Measurements from ENCODE around the gene HOXA3. TPM values are rescaled to one million over a fixed set of nuclear protein-coding genes. Genes with fewer than 3 reads are reported as not detected.

Gene HOXA3
- total RNA-seq, 1 donor from 2014 or later: not detected

DNA sequence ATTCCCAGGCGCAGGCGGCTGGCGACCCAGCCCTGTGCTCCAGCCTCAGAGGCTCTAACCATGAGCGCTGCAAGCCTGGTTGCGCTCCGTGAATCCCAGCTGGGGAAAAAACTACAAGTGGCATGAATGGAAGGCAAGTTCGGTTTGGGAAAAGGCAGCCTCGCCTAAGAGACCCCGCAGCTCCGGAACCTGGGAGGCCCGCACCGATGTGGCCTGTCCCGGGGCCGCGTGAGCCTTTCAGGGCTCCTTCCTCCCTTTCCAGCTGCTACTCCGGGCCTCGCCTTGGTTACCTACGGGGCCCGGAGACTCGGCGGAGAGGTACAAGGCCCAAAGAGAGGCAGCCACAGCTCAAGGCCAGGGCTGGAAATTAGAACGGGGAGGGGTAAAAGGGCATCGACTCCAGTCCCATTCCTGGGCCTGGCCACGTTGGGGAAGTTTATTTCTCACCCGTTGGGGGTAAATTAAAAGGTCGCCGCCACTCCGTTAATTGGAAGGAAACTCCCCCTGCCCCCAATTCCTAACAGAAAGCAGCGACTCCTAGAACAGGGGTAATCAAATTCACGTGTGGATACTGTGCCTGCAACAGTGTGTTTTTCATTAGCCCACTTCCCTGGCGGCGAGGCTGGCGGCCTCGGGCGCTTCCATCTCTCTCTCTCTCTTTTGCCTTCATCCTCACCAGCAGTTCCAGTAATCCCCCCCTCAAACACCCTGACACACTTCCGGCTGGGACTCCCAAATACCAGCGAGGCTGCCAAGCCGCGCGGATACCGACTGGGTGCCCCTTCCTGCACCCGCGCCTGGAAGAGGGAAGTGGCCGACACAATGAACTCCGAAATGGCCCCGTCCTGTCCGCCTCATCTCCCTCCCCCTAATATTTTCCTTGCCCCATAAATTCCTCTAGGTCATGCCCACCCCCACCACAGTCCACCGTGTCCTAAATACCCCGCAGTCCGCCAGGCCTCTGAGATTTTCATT is 14.4 kb upstream of the HOXA3 start:
- ChIA-PET CTCF (interaction anchor here (0.9 to 2.2 kb wide), 3 partner anchors 16 to 29 kb away, joined by 3 to 8 read pairs (median 3); no protein-coding TSS in a partner anchor), POLR2A (no interaction called here)
- ATAC-seq (ENCODE audit: low read depth) (no peak), DNase-seq (no peak)
- Mint-ChIP-seq H3K36me3 (ENCODE audit: low read depth) (no peaks in the 10 kb centered on the region), H3K4me3 (peak overlapping the region; percentile 24), H3K27me3 (peaks cover 62% of the 10 kb centered on the region), H3K27ac (peak overlapping the region; percentile 77), H3K9me3 (no peaks in the 10 kb centered on the region), H3K4me1 (peaks cover 13% of the 10 kb centered on the region)
- TF ChIP-seq, protein P1, sequence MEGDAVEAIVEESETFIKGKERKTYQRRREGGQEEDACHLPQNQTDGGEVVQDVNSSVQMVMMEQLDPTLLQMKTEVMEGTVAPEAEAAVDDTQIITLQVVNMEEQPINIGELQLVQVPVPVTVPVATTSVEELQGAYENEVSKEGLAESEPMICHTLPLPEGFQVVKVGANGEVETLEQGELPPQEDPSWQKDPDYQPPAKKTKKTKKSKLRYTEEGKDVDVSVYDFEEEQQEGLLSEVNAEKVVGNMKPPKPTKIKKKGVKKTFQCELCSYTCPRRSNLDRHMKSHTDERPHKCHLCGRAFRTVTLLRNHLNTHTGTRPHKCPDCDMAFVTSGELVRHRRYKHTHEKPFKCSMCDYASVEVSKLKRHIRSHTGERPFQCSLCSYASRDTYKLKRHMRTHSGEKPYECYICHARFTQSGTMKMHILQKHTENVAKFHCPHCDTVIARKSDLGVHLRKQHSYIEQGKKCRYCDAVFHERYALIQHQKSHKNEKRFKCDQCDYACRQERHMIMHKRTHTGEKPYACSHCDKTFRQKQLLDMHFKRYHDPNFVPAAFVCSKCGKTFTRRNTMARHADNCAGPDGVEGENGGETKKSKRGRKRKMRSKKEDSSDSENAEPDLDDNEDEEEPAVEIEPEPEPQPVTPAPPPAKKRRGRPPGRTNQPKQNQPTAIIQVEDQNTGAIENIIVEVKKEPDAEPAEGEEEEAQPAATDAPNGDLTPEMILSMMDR (IDR thresholded peaks at IDR 0.05): no peak
- intact Hi-C loops (cut with micrococcal nuclease): no loop called here

DNA sequence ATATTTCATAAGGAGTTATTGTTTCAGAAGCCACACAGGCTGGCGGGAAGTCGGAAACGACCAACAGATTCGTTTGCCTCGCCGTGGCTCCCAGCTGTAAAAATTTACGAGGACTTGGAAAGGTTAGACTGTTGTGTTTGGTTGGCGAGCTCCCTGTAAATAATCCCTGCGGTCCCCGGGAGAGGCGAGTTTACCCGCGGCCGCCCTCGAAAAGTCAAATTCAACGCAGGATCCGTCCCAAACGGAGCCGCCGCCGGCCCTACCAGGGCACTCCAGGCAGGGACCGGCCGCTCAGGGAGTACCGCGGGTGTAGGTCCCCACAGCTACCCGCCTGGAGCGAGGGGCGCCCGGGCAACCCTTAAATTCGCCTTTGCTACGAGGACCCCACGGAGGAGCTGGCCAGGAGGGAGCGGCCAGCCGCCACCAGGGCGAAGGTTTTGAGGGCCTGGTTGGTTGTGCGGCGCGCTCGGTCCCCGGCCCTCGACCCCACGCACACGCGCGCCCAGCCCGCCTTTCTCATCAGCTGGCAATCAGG is 13.7 kb upstream of the HOXA3 start:
- no peak overlapping the region for H3K4me3 Mint-ChIP-seq
- TF ChIP-seq, protein P1 (IDR thresholded peaks at IDR 0.05): no peak
- intact Hi-C loops (cut with micrococcal nuclease): loop anchor here (1.0 kb wide), 1 partner anchor 9 kb away; no protein-coding TSS in a partner anchor
- DNase-seq (peak; percentile 15), ATAC-seq (ENCODE audit: low read depth) (no peak)
- no peaks in the 10 kb centered on the region for H3K9me3 Mint-ChIP-seq
- peaks cover 57% of the 10 kb centered on the region for H3K27me3 Mint-ChIP-seq
- peak overlapping the region; percentile 80 for H3K27ac Mint-ChIP-seq
- ChIA-PET POLR2A (no interaction called here), CTCF (interaction anchor here (1.0 kb wide), 1 partner anchor 30 kb away, joined by 3 read pairs; no protein-coding TSS in a partner anchor)
- H3K36me3 Mint-ChIP-seq (ENCODE audit: low read depth): no peaks in the 10 kb centered on the region
- H3K4me1 Mint-ChIP-seq: peaks cover 12% of the 10 kb centered on the region

DNA sequence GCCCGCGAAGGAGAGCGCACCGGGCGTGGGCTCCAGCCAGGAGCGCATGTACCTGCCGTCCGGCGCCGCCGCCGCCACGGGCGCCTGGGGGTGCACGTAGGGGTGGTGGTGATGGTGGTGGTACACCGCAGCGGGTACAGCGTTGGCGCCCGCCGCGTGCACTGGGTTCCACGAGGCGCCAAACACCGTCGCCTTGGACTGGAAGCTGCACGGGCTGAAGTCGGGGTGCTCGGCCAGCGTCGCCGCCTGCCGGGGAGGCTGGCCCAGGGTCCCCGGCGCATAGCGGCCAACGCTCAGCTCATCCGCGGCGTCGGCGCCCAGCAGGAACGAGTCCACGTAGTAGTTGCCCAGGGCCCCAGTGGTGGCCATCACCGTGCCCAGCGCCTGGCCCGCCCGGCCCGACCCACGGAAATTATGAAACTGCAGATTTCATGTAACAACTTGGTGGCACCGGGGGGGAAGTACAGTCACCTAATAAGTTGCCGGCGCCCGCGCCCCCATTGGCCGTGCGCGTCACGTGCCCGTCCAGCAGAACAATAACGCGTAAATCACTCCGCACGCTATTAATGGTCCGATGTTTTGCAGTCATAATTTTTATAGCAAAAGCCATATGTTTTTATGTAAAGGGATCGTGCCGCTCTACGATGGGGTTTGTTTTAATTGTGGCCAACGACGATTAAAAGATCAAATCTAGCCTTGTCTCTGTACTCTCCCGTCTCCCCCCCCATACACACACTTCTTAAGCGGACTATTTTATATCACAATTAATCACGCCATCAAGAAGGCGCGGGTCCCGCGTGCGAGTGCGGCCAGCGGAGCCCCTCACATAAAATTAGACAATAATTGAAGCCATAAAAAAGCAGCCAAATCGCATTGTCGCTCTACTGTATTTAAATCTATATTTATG is 13.0 kb upstream of the HOXA3 start, which contains the start of gene HOXA9:
TSS of gene HOXA9 (minus strand) at position 449 of the 907 bp plus-strand sequence. CDS start at position 369, 80 bp downstream.
- Mint-ChIP-seq H3K4me1 (peaks cover 15% of the 10 kb centered on the region), H3K9me3 (no peaks in the 10 kb centered on the region), H3K36me3 (ENCODE audit: low read depth) (no peaks in the 10 kb centered on the region), H3K27ac (peak within 1 kb of the TSS; percentile 80), H3K4me3 (no peak within 1 kb of the TSS), H3K27me3 (peaks cover 56% of the 10 kb centered on the region)
- TF ChIP-seq, protein P1 (IDR thresholded peaks at IDR 0.05): no peak
- POLR2A ChIA-PET: no interaction called here
- DNase-seq: peak; percentile 20
- no peak for ATAC-seq (ENCODE audit: low read depth)
- intact Hi-C loops (cut with micrococcal nuclease): loop anchor here (1.0 kb wide), 1 partner anchor 8 kb away; no protein-coding TSS in a partner anchor
- CTCF ChIA-PET: no interaction called here

DNA sequence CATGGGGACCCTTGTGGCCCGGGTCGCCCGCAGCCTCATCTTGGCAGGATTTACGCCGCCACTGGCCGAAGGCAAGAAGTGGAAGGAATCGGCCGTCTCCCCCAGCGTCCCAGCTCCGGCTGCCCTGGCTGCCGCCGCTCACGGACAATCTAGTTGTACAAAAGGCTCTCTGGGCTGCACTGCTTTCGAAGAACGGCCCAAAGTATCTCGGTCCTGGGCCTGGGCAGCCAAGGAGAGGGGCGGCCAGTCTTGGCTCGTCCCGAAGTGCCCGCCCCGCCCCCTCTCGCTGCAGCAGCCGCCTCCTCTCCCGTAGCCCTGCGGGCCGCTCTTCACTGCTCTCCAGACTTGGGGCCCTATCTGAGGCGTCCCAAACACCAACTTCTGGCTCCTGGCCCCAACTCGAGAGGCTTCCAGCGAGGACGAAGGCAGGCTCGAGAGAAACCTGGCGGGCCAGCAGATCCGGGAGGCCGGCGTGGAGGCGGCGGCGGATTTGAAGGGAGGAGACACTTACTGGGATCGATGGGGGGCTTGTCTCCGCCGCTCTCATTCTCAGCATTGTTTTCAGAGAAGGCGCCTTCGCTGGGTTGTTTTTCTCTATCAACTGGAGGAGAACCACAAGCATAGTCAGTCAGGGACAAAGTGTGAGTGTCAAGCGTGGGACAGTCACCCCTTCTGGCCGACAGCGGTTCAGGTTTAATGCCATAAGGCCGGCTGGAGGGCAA is 12.1 kb upstream of the HOXA3 start:
- H3K4me3 Mint-ChIP-seq: no peak overlapping the region
- POLR2A ChIA-PET: no interaction called here
- DNase-seq (no peak), ATAC-seq (ENCODE audit: low read depth) (no peak)
- H3K27me3 Mint-ChIP-seq: peaks cover 61% of the 10 kb centered on the region
- intact Hi-C loops (cut with micrococcal nuclease): loop anchor here (1.0 to 5.0 kb wide), 7 partner anchors 7 to 1012 kb away; partner anchors contain the start of genes HOXA1, NFE2L3 and SNX10
- H3K9me3 Mint-ChIP-seq: no peaks in the 10 kb centered on the region
- TF ChIP-seq, protein P1 (IDR thresholded peaks at IDR 0.05): no peak
- no peaks in the 10 kb centered on the region for H3K36me3 Mint-ChIP-seq (ENCODE audit: low read depth)
- CTCF ChIA-PET: no interaction called here
- peak overlapping the region; percentile 57 for H3K27ac Mint-ChIP-seq
- peaks cover 19% of the 10 kb centered on the region for H3K4me1 Mint-ChIP-seq
